K562 (cell line): ENCODE measurements around the gene PPT2. TPM values are rescaled to one million over a fixed set of nuclear protein-coding genes. Genes with fewer than 3 reads are reported as not detected.

Experiments used
- ARNT ChIP-seq, 2 experiments: fragments of 450-650 bp; IDR thresholded peaks; 2 replicates each; pipeline ENCODE4 v1.6.1; 2016; ENCODE audit warnings: mild to moderate bottlenecking in 1 of 2
- CSDE1 ChIP-seq, 2 experiments: fragments of 450-650 bp; IDR thresholded peaks; 2 replicates each; pipeline ENCODE4 v1.6.1; 2016; ENCODE audit warnings: mild to moderate bottlenecking in 1 of 2
- ESRRA ChIP-seq: fragments of 450-650 bp; IDR thresholded peaks from 2 replicates; pipeline ENCODE4 v1.6.1; 2014; ENCODE audit warnings: low read depth, mild to moderate bottlenecking, moderate library complexity, borderline replicate concordance
- GATA2 ChIP-seq: sonication (generic); formaldehyde crosslinking; IDR thresholded peaks from 2 replicates; pipeline ENCODE4 v1.4.0; 2020; ENCODE audit warnings: mild to moderate bottlenecking, missing genetic modification reagents
- HDGF ChIP-seq: fragments of 450-650 bp; IDR thresholded peaks from 2 replicates; pipeline ENCODE4 v1.6.1; 2016
- HMG20A ChIP-seq: fragments of 450-650 bp; formaldehyde crosslinking; conservative IDR thresholded peaks from 2 replicates; pipeline ENCODE4 v1.4.0; 2020; ENCODE audit warnings: mild to moderate bottlenecking, mixed read lengths
- KLF1 ChIP-seq: fragments of 450-650 bp; IDR thresholded peaks from 2 replicates; pipeline ENCODE4 v1.6.1; 2016; ENCODE audit warnings: missing genetic modification characterization, missing compliant biosample characterization
- MAZ ChIP-seq, 2 experiments: fragments of 450-650 bp in 1 of 2; sonication (generic) in 1 of 2; formaldehyde crosslinking; IDR thresholded peaks in 1 of 2; conservative IDR thresholded peaks in 1 of 2; 2 replicates each; pipeline versions ENCODE4 v1.4.0 to v1.5.0; 2020; ENCODE audit warnings: mild to moderate bottlenecking in 1 of 2, missing genetic modification reagents in 1 of 2
- MTF1 ChIP-seq: fragments of 250-450 bp; sonication (Bioruptor Pico); IDR thresholded peaks from 2 replicates; pipeline ENCODE4 v1.9.0; 2021; ENCODE audit warnings: moderate library complexity, mild to moderate bottlenecking, inconsistent platforms, borderline replicate concordance
- MYC ChIP-seq, 2 experiments: fragments of 250-450 bp in 1 of 2; sonication (Bioruptor Pico) in 1 of 2; IDR thresholded peaks; 2 replicates each; pipeline versions ENCODE4 v1.5.1 to v1.6.1; 2012 to 2021; ENCODE audit warnings: low read depth in 2 of 2, borderline replicate concordance in 1 of 2, improper control_type of control experiment in 1 of 2, low read length in 1 of 2, mild to moderate bottlenecking in 1 of 2, moderate library complexity in 1 of 2
- PHB2 ChIP-seq: fragments of 450-650 bp; IDR thresholded peaks from 2 replicates; pipeline ENCODE4 v1.6.1; 2017; ENCODE audit warnings: low read depth
- POLR2A ChIP-seq: fragments of 450-650 bp; conservative IDR thresholded peaks from 2 replicates; pipeline ENCODE4 v1.6.1; 2016
- RAD21 ChIP-seq, 2 experiments: fragments of 250-450 bp in 1 of 2; fragments of 450-650 bp in 1 of 2; sonication (Bioruptor Pico) in 1 of 2; formaldehyde crosslinking in 1 of 2; IDR thresholded peaks in 1 of 2; conservative IDR thresholded peaks in 1 of 2; 2 replicates each; pipeline versions ENCODE4 v1.4.0 to v1.8.0; 2020 to 2022; ENCODE audit warnings: mild to moderate bottlenecking in 2 of 2, moderate library complexity in 1 of 2
- TEAD4 ChIP-seq, 2 experiments: sonication (generic) in 1 of 2; formaldehyde crosslinking in 1 of 2; IDR thresholded peaks; 2 replicates each; pipeline versions ENCODE4 v1.6.1 to v1.8.0; 2012 to 2022; ENCODE audit warnings: borderline replicate concordance in 1 of 2, inconsistent platforms in 1 of 2, low read length in 1 of 2, mild to moderate bottlenecking in 1 of 2, missing genetic modification reagents in 1 of 2
- THRAP3 ChIP-seq: fragments of 450-650 bp; IDR thresholded peaks from 2 replicates; pipeline ENCODE4 v1.6.1; 2016; ENCODE audit warnings: mild to moderate bottlenecking, inconsistent platforms, borderline replicate concordance
- YY1 ChIP-seq, 3 experiments: IDR thresholded peaks; 2 replicates each; pipeline ENCODE4 v1.6.1; 2011; ENCODE audit warnings: low read length in 2 of 3, mild to moderate bottlenecking in 2 of 3, moderate library complexity in 2 of 3, borderline replicate concordance in 1 of 3, control low read depth in 1 of 3, low read depth in 1 of 3; ENCODE audit not compliant: insufficient read depth in 3 of 3, insufficient replicate concordance in 2 of 3, control insufficient read depth in 1 of 3, insufficient read length in 1 of 3; ENCODE audit errors: extremely low read depth in 1 of 3
- ZBTB5 ChIP-seq: fragments of 450-650 bp; IDR thresholded peaks from 2 replicates; pipeline ENCODE4 v1.6.1; 2017; ENCODE audit warnings: antibody characterized with exemption
- ZBTB8A ChIP-seq: fragments of 450-650 bp; IDR thresholded peaks from 2 replicates; pipeline ENCODE4 v1.6.1; 2018; ENCODE audit warnings: mild to moderate bottlenecking, moderate library complexity; ENCODE audit not compliant: partially characterized antibody
- ZNF197 ChIP-seq: fragments of 200-800 bp; sonication (Bioruptor generic); IDR thresholded peaks from 2 replicates; pipeline ENCODE4 v1.6.1; 2016; ENCODE audit warnings: low read depth, missing genetic modification characterization, missing compliant biosample characterization
- ZNF507 ChIP-seq: conservative IDR thresholded peaks from 2 replicates; pipeline ENCODE4 v1.6.1; 2017; ENCODE audit warnings: missing genetic modification characterization, missing compliant biosample characterization
- ZNF589 ChIP-seq: fragments of 200-800 bp; sonication (Bioruptor generic); IDR thresholded peaks from 2 replicates; pipeline ENCODE4 v1.6.1; 2016; ENCODE audit warnings: low read depth, missing genetic modification characterization, missing compliant biosample characterization
- polyA plus RNA-seq, 8 experiments: library from polyadenylated mRNA; depleted of rRNA in 4 of 8; stranded (reverse) in 5 of 8; unstranded in 3 of 8; fragments of >200 nt; fragmentation: Nextera tagmentation in 2 of 8; fragmentation: Illumina TruSeq in 1 of 8; extraction: Ambion mirVana in 2 of 8; extraction: Trizol in 1 of 8; gene quantifications; 2 replicates each; pipeline versions ENCODE4 v1.2.1 to v1.2.3, GENCODE V29; 2011 to 2014; ENCODE audit warnings: inconsistent platforms in 1 of 8, missing spikeins in 1 of 8
- total RNA-seq, 7 experiments: library from RNA; depleted of rRNA in 6 of 7; stranded (reverse); fragments of >200 nt in 6 of 7; fragmentation: Illumina TruSeq in 2 of 7; extraction: Trizol in 2 of 7; gene quantifications; 2 replicates each; pipeline versions ENCODE4 v1.2.1 to v1.2.3, GENCODE V29; 2011 to 2021; ENCODE audit warnings: low replicate concordance in 1 of 7
- TF ChIP-seq, protein P1 (sequence below), 2 experiments: fragments of 250-450 bp in 1 of 2; fragments of 450-650 bp in 1 of 2; sonication (Bioruptor Pico) in 1 of 2; IDR thresholded peaks; 2 replicates each; pipeline versions ENCODE4 v1.6.1 to v1.8.0; 2016 to 2021; ENCODE audit warnings: mild to moderate bottlenecking in 2 of 2, moderate library complexity in 2 of 2, missing compliant biosample characterization in 1 of 2, missing genetic modification characterization in 1 of 2

Gene PPT2
- total and polyA plus RNA-seq, 9 of the 15 experiments (the other 6 are each of a cell fraction or from before 2014, with no cell fraction given) = 27.4 to 98.8 (median 69.9) TPM

GRCh38 chr6:32178547-32179440, 24.9 kb downstream of the PPT2 start (continued):
- TF ChIP-seq RAD21 (CRISPR knock-in tag; conservative IDR thresholded peaks at IDR 0.05 in 1 of 2, IDR thresholded peaks at IDR 0.05 in 1 of 2) (no peak), HDGF (peak; percentile 55; the same call in 1 of the 2 replicates), ARNT (IDR thresholded peaks at IDR 0.05) (peak in 1 of 2 experiments; percentile 16; a peak in 1 of 4 replicates), GATA2 (CRISPR knock-in tag) (peak; percentile 21; the same call in 1 of the 2 replicates), ZNF197 (0 out of 2 replicates have a peak, but pooled peaks have one; percentile 37), ZNF507 (tag) (no peak), ZBTB8A (no peak), ZBTB5 (0 out of 2 replicates have a peak, but pooled peaks have one; percentile 24), MAZ (CRISPR knock-in tag; conservative IDR thresholded peaks at IDR 0.05 in 1 of 2, IDR thresholded peaks at IDR 0.05 in 1 of 2) (peak in 1 of 2 experiments; percentile 44; a peak in 1 of 4 replicates), HMG20A (CRISPR knock-in tag) (0 out of 2 replicates have a peak, but pooled peaks have one; percentile 19), POLR2A (peak; percentile 4), MTF1 (CRISPR knock-in tag) (no peak), PHB2 (0 out of 2 replicates have a peak, but pooled peaks have one; percentile 20), CSDE1 (IDR thresholded peaks at IDR 0.05) (no peak), MYC (IDR thresholded peaks at IDR 0.05; ENCODE audit: low read depth, low read length) (peak; percentile 41; the same call in 1 of the 2 replicates), MYC (CRISPR knock-in tag; IDR thresholded peaks at IDR 0.05; ENCODE audit: borderline replicate concordance, low read depth) (no peak), THRAP3 (peak; percentile 68; the same call in 1 of the 2 replicates), ESRRA (peak; percentile 1; the same call in 1 of the 2 replicates), KLF1 (tag) (peak; percentile 64), TEAD4 (IDR thresholded peaks at IDR 0.05; ENCODE audit: low read length) (peak; percentile 19), TEAD4 (CRISPR knock-in tag; IDR thresholded peaks at IDR 0.05; ENCODE audit: borderline replicate concordance) (no peak), ZNF589 (peak; percentile 24; the same call in 1 of the 2 replicates), YY1 (IDR thresholded peaks at IDR 0.05; ENCODE audit: borderline replicate concordance in 1 of 3, control insufficient read depth in 1 of 3, extremely low read depth in 1 of 3, insufficient read depth in 3 of 3, insufficient read length in 1 of 3, insufficient replicate concordance in 2 of 3, low read depth in 1 of 3, low read length in 2 of 3) (peak in 1 of 3 experiments; percentile 16)
- TF ChIP-seq, protein P1, sequence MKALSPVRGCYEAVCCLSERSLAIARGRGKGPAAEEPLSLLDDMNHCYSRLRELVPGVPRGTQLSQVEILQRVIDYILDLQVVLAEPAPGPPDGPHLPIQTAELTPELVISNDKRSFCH (CRISPR knock-in tag; IDR thresholded peaks at IDR 0.05) = no peak
- TF ChIP-seq, protein P1 (tag; IDR thresholded peaks at IDR 0.05) = no peak
